Stimulated activated CD8-positive, alpha-beta memory T cell treated with anti-CD3 and anti-CD28 coated beads, Interleukin-4, amount 100 ng/mL, for 1 hour (primary cell): Measurements from ENCODE around the gene ITPR2.

Experiments
- DNase-seq, 2 donors: peaks; one replicate each; pipeline ENCODE4 v3.0.0-alpha.2; 2020; ENCODE audit warnings: low read depth in 2 of 2, low spot score in 1 of 2

ITPR2 gene

GRCh38 chr12:26705851-26706250 is 127.1 kb downstream of the ITPR2 start:
- DNase-seq, result no peak

DNA sequence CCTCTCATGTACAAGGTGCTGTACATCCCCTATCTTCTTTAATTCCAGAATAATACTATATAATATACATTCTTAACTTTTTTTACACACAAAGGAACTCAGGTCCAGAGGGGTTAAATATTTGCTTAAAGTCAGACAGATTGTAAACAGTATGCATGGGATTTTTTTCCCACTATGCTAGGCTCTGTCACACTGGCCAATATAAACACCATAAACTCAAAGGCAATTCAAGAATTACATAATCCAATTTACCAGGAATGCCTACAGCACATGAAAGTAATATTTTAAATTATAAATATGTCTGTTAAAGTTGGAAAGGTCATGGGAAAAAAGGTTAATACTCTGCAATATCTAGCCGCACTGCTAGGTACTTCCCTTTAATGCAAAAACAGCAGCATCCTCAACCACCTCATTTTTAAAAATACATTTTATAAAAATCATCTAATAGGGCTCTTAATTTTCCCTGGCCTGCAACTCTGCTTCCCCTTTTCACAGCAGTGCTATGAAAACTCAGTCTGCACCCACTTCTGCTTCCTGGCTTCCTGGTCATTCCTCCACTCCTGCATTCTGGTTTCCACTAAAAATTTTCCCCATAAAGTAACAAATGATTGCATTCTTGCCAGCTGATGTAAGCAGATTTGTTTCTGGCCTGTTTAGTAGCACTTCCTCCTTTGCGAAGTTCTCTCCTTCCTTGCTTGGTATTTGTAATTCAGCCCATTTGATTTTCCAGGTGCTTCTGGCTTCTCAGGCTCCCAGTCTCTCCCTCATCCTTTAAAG is 128.1 kb downstream of the ITPR2 start:
- DNase-seq, result no peak

- no peak for DNase-seq
These were observed 128.8 kb downstream of the ITPR2 start for GRCh38 chr12:26704214-26704613.

DNA sequence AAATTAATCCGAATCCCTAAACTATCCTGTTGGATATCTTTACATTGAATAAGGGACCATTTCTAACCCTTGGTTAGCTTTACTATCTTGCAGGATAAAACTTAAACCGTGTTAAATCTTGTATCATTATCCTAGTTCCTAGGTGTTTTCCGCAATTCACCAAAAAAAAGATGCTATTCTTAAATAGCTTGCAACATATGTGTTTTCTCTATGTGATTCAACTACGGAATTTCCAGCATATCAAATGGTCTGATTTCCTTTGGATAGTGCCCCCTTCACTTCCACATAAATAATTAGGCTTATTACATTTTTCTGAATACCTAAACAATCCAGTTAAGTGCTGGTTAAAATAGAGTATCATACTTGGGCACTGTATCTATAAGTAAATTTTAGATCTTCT is 130.3 kb downstream of the ITPR2 start:
- DNase-seq, result no peak

GRCh38 chr12:26701604-26702215 is 131.3 kb downstream of the ITPR2 start:
- no peak for DNase-seq

DNA sequence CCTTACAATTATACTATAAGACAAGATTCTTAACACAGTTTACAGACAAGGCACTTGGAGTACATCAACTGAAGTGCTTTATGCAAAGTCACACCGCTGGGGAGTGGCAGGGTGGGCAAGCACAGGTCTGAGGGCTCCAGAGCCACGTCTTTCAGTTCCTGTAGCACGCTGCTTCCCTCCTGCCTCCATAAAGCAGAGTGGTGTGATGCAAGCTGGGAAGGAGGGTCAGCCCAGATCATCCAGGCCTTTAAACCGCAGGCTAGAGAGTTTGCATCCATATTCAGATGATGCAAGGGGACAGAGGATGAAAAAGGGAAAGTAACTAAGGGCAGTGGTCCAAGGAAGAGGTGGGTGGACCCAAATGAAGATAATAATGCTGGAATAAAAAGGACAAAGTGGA is 132.6 kb downstream of the ITPR2 start:
- DNase-seq, result no peak

DNA sequence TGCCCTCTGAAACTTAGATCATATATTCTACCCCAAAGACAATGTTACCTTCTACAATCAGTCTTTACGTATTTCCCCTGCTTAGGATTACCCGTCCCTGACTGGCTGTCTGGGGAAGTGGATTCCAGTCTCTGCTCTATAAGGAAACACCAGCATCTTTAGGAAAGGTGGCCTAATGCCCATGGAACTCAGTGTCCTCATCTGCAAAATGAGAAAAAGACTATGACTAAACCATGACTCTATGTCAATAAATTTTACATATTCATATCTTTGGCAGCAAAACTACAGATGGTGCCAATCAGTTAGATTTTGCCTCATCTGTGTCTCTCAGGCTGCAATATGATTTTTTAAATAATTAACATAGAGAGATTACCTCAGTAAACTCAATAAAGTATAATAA is 133.8 kb downstream of the ITPR2 start:
- DNase-seq, result no peak

- DNase-seq, result no peak
These were observed 134.8 kb downstream of the ITPR2 start for GRCh38 chr12:26698186-26698585.

DNA sequence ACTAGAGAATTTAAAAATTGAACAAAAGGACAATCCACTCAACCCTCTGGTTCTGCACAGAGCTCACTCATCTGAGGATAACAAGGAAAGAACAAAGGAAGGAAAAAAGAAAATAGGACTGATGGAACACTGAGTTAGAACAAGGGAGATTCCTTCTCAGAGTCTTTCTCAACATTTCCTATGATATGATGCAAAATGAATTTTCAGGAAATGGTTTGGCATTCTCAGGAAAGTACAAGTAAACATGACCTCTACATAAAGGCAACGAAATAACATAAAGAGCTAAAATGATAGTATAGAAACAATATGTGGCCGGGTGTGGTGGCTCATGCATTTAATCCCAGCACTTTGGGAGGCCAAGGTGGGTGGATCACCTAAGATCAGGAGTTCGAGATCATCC is 135.8 kb downstream of the ITPR2 start:
- DNase-seq, result no peak

DNA sequence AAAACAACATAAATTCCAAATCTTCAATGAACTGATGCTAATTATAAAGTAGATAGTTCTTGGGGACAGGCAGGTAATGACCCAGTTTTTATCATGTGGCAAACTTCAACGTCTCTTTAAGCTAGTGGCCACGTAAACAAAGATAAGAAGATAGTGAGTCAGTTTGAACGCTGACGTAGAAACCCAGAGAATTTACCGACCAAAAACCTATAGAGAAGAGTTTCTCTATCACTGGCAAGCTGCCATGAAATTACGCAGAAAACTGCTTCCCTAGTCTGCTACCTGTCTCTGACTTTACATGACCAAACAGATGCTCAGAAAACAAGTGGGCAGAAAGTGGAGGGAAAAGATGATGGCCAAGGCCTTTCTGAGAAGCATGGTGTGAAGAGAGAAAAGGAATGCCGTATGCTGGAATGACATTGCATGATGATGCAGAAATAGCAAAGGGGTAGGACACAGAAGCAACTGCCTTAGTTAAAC is 136.3 kb downstream of the ITPR2 start:
- DNase-seq, result no peak

GRCh38 chr12:26696048-26696612 is 136.9 kb downstream of the ITPR2 start:
- DNase-seq, result no peak

DNA sequence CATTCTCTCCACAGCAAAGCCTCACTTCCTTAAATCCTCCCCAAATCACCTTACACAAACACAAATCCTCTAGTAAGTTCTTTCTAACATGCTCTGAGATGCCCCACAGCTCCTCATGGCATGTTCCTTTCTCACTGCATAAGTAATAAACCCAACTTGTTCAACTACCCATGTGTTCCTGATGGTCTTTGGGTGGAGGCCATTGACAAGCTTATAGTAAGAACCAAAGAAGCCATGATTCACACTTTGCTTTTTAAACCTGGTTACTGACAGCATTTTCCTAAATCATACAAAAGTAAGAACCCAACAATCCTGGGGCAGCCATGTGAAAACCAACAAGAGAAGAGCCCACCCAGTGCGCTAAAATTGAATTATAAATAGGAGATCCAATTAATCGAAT is 138.6 kb downstream of the ITPR2 start:
- no peak for DNase-seq

DNA sequence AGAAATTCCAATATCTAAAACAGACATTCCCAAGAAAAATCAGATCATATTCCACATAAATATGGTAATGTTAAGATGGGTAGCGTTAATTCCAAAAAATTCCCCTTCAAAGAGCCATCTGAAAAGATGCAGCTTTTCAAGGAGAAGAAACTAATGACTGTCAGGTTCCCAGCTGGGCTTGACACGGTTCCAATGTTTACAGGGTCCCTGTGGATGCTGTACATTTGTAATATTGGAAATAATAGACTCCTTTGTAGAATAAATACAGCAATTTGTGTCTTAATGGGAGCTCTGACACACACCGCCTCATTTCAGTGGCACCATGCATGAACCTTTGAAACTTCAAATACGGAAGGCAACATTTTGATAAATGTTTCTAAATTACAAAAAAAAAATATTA is 140.6 kb downstream of the ITPR2 start:
- DNase-seq, result no peak

DNA sequence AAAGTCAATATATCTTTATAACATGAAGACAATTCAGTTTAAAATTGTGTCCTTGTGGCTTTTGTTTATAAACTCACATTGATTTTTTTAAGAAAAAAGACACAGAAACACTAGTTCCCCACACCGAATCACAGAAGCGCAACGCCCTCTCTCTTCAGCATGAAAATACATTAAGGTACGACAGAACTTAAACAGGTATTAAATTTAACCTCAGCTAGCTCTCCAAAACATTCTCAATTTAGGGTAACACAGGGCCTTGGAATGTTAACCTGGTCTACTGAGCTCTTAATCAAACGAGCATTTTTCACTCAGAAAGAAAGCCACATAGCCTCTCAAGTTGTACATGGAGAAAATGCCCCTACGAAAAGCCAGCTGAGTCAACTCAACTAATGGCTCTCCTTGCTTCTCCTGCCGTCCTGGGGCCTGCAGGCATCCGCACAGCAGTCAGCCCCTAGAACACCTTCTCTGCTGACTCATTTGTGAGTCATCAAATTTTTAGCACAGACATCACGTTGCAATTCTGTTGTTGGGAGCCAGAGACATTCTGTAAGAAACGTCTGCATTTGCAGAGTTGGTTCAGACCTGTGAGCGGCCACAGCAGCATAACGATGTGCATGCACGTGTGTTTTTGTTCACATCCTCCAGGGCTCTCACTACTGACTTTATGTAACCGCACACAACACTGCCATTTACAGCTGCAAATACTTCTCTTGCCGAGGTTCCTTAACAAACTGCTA is 141.6 kb downstream of the ITPR2 start:
- DNase-seq, result no peak

DNA sequence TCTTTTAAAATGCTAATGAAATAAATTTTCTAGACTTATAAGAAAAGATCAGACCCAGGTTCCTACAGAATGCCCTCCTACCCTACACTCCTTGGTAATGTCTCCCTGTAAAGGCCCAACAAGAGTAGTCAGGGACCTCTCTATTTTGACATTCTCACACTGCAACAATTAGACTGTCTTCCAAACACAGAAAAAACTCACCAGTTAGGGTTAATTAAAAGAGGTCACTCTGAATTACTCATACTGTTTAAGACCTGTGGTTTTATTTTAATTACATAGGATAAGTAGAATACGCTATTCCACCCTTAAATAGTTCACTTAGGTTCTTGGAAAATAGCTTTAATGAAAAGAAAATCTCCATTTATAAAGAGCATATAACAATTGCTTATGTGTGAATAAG is 142.4 kb downstream of the ITPR2 start:
- DNase-seq, result no peak

- no peak for DNase-seq
These were observed 143.6 kb downstream of the ITPR2 start for GRCh38 chr12:26689281-26689841.

DNA sequence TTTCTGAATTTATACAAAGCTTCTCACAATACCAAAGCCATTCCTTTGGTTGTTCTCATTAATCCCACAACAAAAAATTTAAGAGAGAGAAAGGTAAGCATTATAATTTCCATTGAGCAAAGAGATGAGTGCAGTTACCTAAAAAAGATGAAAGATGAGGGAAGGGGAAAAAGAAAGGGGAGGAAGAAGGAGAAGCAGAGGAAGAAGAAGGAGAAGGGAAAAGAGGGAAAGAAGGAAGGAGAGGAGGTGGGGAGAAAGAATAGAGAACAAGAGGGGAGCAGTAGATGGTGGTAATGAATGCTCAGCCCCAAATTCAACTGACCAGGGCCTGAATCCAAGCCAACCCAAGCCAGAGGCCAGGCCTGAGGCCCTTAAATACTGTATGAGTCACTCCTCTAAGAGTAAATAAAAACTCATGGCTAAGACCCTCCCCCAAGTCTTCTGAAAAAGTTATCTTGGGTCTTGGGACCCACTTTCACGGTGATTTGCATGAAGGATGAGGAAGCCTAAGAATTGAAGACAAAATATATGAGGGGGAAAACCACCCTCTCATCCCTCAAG is 144.6 kb downstream of the ITPR2 start:
- DNase-seq, result no peak

- no peak for DNase-seq
These were observed 146.6 kb downstream of the ITPR2 start for GRCh38 chr12:26686408-26686807.

- no peak for DNase-seq
These were observed 148.9 kb downstream of the ITPR2 start for GRCh38 chr12:26684101-26684500.

DNA sequence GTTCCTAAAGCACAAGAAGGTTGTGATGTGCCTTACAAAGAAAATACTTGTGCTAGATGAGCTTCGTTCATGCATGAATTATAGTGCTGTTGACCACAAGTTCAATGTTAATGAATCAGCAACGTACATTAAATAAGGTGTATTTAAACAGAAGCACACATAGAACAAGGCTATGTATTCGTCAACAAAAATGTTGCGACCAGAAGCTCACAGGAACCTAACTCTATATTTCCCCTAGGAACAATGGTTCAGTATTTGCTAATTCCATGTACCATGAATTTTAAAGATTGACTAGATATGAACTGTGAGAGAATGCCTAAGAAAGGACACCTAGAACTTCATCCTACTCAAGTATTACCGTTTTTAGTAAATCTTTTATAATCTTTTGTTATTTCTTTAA is 149.6 kb downstream of the ITPR2 start:
- no peak for DNase-seq
